ENCODE results near the gene KCNQ1.

GRCh38 chr11:2770096-2770751 lies 325.4 kb downstream of the KCNQ1 start:
- no peak for TF ChIP-seq IRF3 (IDR thresholded peaks at IDR 0.05; ENCODE audit: low read depth, low read length)
- TF ChIP-seq CTCF (IDR thresholded peaks at IDR 0.05): no peak
- TF ChIP-seq POLR2AphosphoS5 (IDR thresholded peaks at IDR 0.05; ENCODE audit: low read depth, low read length): no peak
- TF ChIP-seq EP300 (IDR thresholded peaks at IDR 0.05; ENCODE audit: borderline replicate concordance in 1 of 2, low read depth in 1 of 2, low read length in 1 of 2): no peak
- TF ChIP-seq NRF1 (IDR thresholded peaks at IDR 0.05; ENCODE audit: low read depth, low read length): no peak
- TF ChIP-seq GATA2 (CRISPR knock-in tag; IDR thresholded peaks at IDR 0.05): no peak
- TF ChIP-seq FOXJ3 (CRISPR knock-in tag; IDR thresholded peaks at IDR 0.05): no peak
- TF ChIP-seq FOSL2 (IDR thresholded peaks at IDR 0.05; ENCODE audit: borderline replicate concordance, low read depth): no peak

Measured in SK-N-SH (cell line).